Neural cell (in vitro differentiated cells): ENCODE data around the gene COX7B2. TPM values are rescaled to one million over a fixed set of nuclear protein-coding genes. Genes with fewer than 3 reads are reported as not detected.

ENCODE experiments used
- H2AFZ ChIP-seq: fragments of 200-600, 300-800 bp; sonication (generic), shearing (Covaris generic); 2 replicates; pipeline ENCODE4 v1.6.0; 2014; ENCODE audit warnings: low read depth, mild to moderate bottlenecking, antibody characterized with exemption, low read length, moderate library complexity
- H3F3A ChIP-seq: fragments of 200-600 bp; shearing (Covaris generic); 2 replicates; pipeline ENCODE4 v1.6.1; 2016; ENCODE audit warnings: mild to moderate bottlenecking, moderate library complexity, mixed read lengths, antibody characterized with exemption, low read length; ENCODE audit not compliant: insufficient read depth, poor library complexity, severe bottlenecking
- H3K27ac ChIP-seq: fragments of 200-600, 300-800 bp; sonication (generic), shearing (Covaris generic); 2 replicates; pipeline ENCODE4 v1.5.1; 2014; ENCODE audit warnings: mild to moderate bottlenecking, low read length, moderate library complexity
- H3K27me3 ChIP-seq: fragments of 300-800, 200-600 bp; sonication (generic), shearing (Covaris generic); 2 replicates; pipeline ENCODE4 v1.6.0; 2014; ENCODE audit warnings: mild to moderate bottlenecking, low read depth, low read length, moderate library complexity; ENCODE audit not compliant: insufficient read depth
- H3K36me3 ChIP-seq: fragments of 300-800, 200-600 bp; sonication (generic), shearing (Covaris generic); 2 replicates; pipeline ENCODE4 v1.5.1; 2014; ENCODE audit warnings: mild to moderate bottlenecking, antibody characterized with exemption, low read length, moderate library complexity; ENCODE audit not compliant: insufficient read depth
- H3K4me2 ChIP-seq: fragments of 300-800, 200-600 bp; sonication (generic), shearing (Covaris generic); 2 replicates; pipeline ENCODE4 v1.6.0; 2014; ENCODE audit warnings: mild to moderate bottlenecking, low read length
- H3K4me3 ChIP-seq: fragments of 300-800, 200-600 bp; sonication (generic), shearing (Covaris generic); 2 replicates; pipeline ENCODE4 v1.5.1; 2014; ENCODE audit warnings: mild to moderate bottlenecking, low read length, moderate library complexity
- H3K79me2 ChIP-seq: fragments of 200-600 bp; shearing (Covaris generic); replicated peaks from 2 replicates; pipeline ENCODE4 v1.6.0; 2014; ENCODE audit warnings: mild to moderate bottlenecking, low read length, moderate library complexity; ENCODE audit not compliant: insufficient read depth
- H3K9ac ChIP-seq: fragments of 300-800, 200-600 bp; sonication (generic), shearing (Covaris generic); 2 replicates; pipeline ENCODE4 v1.6.1; 2016; ENCODE audit warnings: mild to moderate bottlenecking, low read length, mixed read lengths
- H3K9me2 ChIP-seq: fragments of 200-600 bp; shearing (Covaris generic); 2 replicates; pipeline ENCODE4 v1.6.1; 2016; ENCODE audit warnings: mild to moderate bottlenecking, low read length, mixed read lengths; ENCODE audit not compliant: insufficient read depth
- H3K9me3 ChIP-seq: fragments of 200-600, 300-800 bp; sonication (generic), shearing (Covaris generic); 2 replicates; pipeline ENCODE4 v1.6.1; 2016; ENCODE audit warnings: mild to moderate bottlenecking, mixed run types, low read length, moderate library complexity, mixed read lengths
- H4K20me1 ChIP-seq: fragments of 200-600 bp; shearing (Covaris generic); 2 replicates; pipeline ENCODE4 v1.6.1; 2016; ENCODE audit warnings: mild to moderate bottlenecking, mixed run types; ENCODE audit not compliant: insufficient read depth
- EP300 ChIP-seq: fragments of 450-650 bp; conservative IDR thresholded peaks from 2 replicates; pipeline ENCODE4 v1.6.1; 2014; ENCODE audit warnings: antibody characterized with exemption, mild to moderate bottlenecking, moderate library complexity; ENCODE audit not compliant: poor library complexity, severe bottlenecking
- EZH2 ChIP-seq: fragments of 200-600, 300-800 bp; shearing (Covaris generic), sonication (generic); IDR thresholded peaks from 2 replicates; pipeline ENCODE4 v1.6.1; 2014; ENCODE audit warnings: antibody characterized with exemption, low read length, borderline replicate concordance, mild to moderate bottlenecking; ENCODE audit not compliant: insufficient read depth, poor library complexity, severe bottlenecking
- MXI1 ChIP-seq: fragments of 450-650 bp; conservative IDR thresholded peaks from 2 replicates; pipeline ENCODE4 v1.6.1; 2014; ENCODE audit warnings: antibody characterized with exemption, mild to moderate bottlenecking; ENCODE audit not compliant: poor library complexity, severe bottlenecking
- POLR2AphosphoS5 ChIP-seq: IDR thresholded peaks from 2 replicates; pipeline ENCODE4 v1.6.1; 2012
- RAD21 ChIP-seq: fragments of 450-650 bp; conservative IDR thresholded peaks from 2 replicates; pipeline ENCODE4 v1.6.1; 2014; ENCODE audit warnings: antibody characterized with exemption, mild to moderate bottlenecking, moderate library complexity
- SMC3 ChIP-seq: fragments of 450-650 bp; conservative IDR thresholded peaks from 2 replicates; pipeline ENCODE4 v1.6.1; 2014; ENCODE audit warnings: antibody characterized with exemption, mild to moderate bottlenecking, moderate library complexity; ENCODE audit not compliant: poor library complexity
- TAF1 ChIP-seq: IDR thresholded peaks from 2 replicates; pipeline ENCODE4 v1.6.1; 2012; ENCODE audit warnings: low read depth
- polyA plus RNA-seq: library from polyadenylated mRNA; depleted of rRNA; stranded (reverse); fragments of >200 nt; gene quantifications from 2 replicates; pipeline ENCODE4 v1.2.3, GENCODE V29; 2014
- TF ChIP-seq, protein P1 (sequence below): IDR thresholded peaks from 2 replicates; pipeline ENCODE4 v1.6.1; 2012; ENCODE audit warnings: borderline replicate concordance
- TF ChIP-seq, protein P2 (sequence below): fragments of 450-650 bp; IDR thresholded peaks from 2 replicates; pipeline ENCODE4 v1.5.1; 2014; ENCODE audit warnings: antibody characterized with exemption, mild to moderate bottlenecking, moderate library complexity; ENCODE audit not compliant: poor library complexity, severe bottlenecking

COX7B2 gene
- polyA plus RNA-seq, 1 donor from 2014 or later, result not detected

GRCh38 chr4:46850026-46850425 is 59.0 kb downstream of the COX7B2 start:
- Histone ChIP-seq H3K36me3 (no peaks in the 10 kb centered on the region), H3K79me2 (no peaks in the 10 kb centered on the region), H3F3A (no peaks in the 10 kb centered on the region), H3K27me3 (no peaks in the 10 kb centered on the region), H3K4me2 (no peak overlapping the region), H3K9ac (no peak overlapping the region), H3K9me3 (no peaks in the 10 kb centered on the region), H3K9me2 (no peaks in the 10 kb centered on the region), H3K4me3 (no peak overlapping the region), H2AFZ (no peak overlapping the region), H4K20me1 (no peaks in the 10 kb centered on the region), H3K27ac (no peak overlapping the region)
- TF ChIP-seq, protein P1, sequence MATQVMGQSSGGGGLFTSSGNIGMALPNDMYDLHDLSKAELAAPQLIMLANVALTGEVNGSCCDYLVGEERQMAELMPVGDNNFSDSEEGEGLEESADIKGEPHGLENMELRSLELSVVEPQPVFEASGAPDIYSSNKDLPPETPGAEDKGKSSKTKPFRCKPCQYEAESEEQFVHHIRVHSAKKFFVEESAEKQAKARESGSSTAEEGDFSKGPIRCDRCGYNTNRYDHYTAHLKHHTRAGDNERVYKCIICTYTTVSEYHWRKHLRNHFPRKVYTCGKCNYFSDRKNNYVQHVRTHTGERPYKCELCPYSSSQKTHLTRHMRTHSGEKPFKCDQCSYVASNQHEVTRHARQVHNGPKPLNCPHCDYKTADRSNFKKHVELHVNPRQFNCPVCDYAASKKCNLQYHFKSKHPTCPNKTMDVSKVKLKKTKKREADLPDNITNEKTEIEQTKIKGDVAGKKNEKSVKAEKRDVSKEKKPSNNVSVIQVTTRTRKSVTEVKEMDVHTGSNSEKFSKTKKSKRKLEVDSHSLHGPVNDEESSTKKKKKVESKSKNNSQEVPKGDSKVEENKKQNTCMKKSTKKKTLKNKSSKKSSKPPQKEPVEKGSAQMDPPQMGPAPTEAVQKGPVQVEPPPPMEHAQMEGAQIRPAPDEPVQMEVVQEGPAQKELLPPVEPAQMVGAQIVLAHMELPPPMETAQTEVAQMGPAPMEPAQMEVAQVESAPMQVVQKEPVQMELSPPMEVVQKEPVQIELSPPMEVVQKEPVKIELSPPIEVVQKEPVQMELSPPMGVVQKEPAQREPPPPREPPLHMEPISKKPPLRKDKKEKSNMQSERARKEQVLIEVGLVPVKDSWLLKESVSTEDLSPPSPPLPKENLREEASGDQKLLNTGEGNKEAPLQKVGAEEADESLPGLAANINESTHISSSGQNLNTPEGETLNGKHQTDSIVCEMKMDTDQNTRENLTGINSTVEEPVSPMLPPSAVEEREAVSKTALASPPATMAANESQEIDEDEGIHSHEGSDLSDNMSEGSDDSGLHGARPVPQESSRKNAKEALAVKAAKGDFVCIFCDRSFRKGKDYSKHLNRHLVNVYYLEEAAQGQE, result no peak
- TF ChIP-seq SMC3, result no peak
- no peak for TF ChIP-seq EP300
- no peak for TF ChIP-seq MXI1
- TF ChIP-seq TAF1, result no peak
- TF ChIP-seq POLR2AphosphoS5, result no peak
- TF ChIP-seq, protein P2, sequence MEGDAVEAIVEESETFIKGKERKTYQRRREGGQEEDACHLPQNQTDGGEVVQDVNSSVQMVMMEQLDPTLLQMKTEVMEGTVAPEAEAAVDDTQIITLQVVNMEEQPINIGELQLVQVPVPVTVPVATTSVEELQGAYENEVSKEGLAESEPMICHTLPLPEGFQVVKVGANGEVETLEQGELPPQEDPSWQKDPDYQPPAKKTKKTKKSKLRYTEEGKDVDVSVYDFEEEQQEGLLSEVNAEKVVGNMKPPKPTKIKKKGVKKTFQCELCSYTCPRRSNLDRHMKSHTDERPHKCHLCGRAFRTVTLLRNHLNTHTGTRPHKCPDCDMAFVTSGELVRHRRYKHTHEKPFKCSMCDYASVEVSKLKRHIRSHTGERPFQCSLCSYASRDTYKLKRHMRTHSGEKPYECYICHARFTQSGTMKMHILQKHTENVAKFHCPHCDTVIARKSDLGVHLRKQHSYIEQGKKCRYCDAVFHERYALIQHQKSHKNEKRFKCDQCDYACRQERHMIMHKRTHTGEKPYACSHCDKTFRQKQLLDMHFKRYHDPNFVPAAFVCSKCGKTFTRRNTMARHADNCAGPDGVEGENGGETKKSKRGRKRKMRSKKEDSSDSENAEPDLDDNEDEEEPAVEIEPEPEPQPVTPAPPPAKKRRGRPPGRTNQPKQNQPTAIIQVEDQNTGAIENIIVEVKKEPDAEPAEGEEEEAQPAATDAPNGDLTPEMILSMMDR, result no peak
- no peak for TF ChIP-seq RAD21
- no peak for TF ChIP-seq EZH2

- Histone ChIP-seq H3K79me2 (no peaks in the 10 kb centered on the region), H3K4me2 (no peak overlapping the region), H3K9me2 (no peaks in the 10 kb centered on the region), H3K36me3 (no peaks in the 10 kb centered on the region), H2AFZ (no peak overlapping the region), H3K4me3 (no peak overlapping the region), H3K27ac (no peak overlapping the region), H3F3A (no peaks in the 10 kb centered on the region), H4K20me1 (no peaks in the 10 kb centered on the region), H3K9me3 (no peaks in the 10 kb centered on the region), H3K9ac (no peak overlapping the region), H3K27me3 (no peaks in the 10 kb centered on the region)
- TF ChIP-seq EZH2 (no peak), POLR2AphosphoS5 (no peak), SMC3 (peak; percentile 89), RAD21 (peak; percentile 80), TAF1 (no peak)
- TF ChIP-seq, protein P2, result peak; percentile 79
Measured at GRCh38 chr4:46844325-46844917, 64.6 kb downstream of the COX7B2 start.
